ENCODE results near the gene TTC12.

GRCh38 chr11:113304916-113305315, 9.5 kb upstream of the TTC12 start:
- TF ChIP-seq CTCF (IDR thresholded peaks at IDR 0.05; ENCODE audit: extremely low read depth in 1 of 2, insufficient read depth in 1 of 2, low read depth in 1 of 2, low read length in 2 of 2) (no peak), POLR2A (IDR thresholded peaks at IDR 0.05; ENCODE audit: low read depth, low read length) (no peak), MYC (IDR thresholded peaks at IDR 0.05; ENCODE audit: low read depth, low read length) (no peak)
